Activated CD8-positive, alpha-beta memory T cell treated with anti-CD3 and anti-CD28 coated beads, Interleukin-2, amount 50 U/mL, for 1 hour (primary cell): ENCODE measurements around the gene CDADC1.
"Not testable (repeated sequence)": the region's sequence is repeated elsewhere in the genome, so short reads cannot be mapped to it uniquely, and the experiment has no call there.

Source experiments
- DNase-seq: peaks from one replicate; pipeline ENCODE4 v3.0.0-alpha.2; 2020; ENCODE audit errors: extremely low read depth

Gene CDADC1

DNA sequence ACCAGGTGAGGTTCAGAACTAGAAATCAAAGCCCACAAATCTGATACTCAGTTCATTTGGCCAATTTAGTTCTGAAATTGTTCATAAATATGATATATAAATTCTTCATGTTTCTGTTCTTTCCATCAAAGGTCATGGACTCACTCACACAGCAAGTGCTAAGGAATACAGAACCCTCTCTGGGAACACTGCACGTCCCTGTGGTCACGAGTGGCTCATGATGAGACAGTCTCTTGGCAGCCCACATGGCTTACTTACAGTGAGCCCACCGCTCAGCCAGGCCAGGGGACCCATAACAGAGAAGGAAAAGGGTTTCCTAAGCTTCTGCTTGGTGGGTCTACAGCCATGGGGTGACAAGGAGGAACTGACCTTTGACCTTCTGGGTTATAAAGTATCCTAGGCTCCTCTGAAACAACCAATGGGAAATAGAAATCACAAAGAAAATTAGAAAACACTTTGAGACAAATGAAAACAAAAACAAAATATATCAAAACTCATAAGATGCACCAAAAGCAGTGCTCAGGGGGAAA lies 67.4 kb downstream of the CDADC1 start:
- no peak for DNase-seq

DNA sequence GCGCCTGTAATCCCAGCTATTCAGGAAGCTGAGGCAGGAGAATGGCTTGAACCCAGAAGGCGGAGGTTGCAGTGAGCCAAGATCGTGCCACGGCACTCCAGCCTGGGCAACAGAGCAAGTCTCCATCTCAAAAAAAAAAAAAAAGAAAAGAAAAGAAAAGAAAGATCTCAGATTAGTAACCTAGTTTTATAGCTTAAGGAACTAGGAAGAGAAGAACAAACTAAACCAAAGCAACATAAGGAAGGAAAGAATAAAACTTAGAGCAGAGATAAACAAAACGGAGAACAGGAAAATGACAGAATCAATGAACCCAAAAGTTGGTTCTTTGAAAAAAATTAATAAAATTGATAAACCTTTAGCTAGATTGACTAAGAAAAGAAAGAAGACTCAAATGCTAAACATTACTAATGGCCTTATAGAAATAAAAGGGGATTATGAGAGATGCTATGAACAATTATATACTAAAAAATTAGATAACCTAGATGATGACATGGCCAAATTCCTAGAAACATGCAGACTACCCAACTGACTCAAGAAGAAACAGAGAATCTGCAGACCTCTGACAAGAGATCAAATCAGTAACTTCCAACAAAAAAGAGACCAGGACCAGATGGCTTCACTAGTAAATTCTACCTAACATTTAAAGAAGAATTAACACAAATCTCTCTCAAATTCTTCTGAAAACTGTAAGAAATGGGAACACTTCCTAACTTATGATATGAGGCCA lies 68.2 kb downstream of the CDADC1 start:
- DNase-seq = no peak

DNA sequence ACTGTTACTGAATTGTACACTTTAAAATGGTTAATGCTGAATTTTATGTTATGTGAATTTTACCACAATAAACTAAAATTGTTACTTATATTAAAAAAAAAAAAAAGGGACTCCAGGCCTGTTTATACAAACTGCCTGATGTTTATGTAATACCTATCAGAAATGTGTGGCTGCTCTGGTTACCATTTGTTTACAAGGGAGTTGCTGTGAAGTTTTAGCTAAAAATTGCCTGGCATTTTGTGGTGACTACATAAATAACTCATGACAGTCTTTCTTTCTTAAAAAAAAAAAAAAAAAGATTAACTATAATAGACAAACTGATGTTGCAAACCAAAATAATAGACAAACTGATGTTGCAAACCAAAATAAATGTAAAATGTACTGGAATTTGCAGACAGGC lies 71.8 kb downstream of the CDADC1 start:
- no peak for DNase-seq

DNA sequence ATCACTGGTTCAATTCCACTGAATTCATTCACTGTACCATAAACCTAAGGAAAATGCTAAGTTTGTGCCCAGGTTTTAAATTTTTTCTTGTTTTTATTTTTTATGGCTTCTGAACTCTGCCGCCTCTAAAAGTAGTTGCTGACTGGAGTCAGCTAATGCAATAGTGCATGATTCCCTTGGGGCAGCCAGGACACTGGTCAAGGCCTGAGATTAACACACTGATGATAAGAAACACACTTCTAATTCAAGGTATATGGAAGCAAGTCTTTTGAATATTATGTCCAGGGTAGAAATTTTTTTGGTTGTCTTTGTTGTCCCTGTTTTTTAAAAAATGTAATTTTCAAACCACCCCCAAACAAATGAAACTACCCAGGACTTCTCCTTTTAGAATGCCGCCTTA lies 72.2 kb downstream of the CDADC1 start:
- no peak for DNase-seq

DNA sequence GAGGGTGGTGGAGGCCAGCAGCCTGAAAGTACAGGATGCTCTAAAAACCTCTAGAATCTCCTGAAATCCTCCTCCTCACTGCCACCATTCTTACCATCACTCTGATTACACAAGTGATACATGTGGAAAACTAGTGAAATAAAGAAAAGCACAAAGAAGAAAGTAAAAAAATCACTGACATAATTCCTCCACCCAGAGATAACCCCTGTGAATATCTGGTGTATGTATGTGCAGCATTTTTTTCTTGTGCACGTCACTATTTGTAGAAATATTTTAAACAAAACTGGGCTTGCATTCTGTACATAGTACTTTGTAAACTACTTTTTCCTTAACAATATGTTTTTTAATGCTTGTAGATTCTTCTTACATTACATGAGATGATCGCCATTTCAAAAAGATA lies 73.2 kb downstream of the CDADC1 start:
- DNase-seq = no peak

DNA sequence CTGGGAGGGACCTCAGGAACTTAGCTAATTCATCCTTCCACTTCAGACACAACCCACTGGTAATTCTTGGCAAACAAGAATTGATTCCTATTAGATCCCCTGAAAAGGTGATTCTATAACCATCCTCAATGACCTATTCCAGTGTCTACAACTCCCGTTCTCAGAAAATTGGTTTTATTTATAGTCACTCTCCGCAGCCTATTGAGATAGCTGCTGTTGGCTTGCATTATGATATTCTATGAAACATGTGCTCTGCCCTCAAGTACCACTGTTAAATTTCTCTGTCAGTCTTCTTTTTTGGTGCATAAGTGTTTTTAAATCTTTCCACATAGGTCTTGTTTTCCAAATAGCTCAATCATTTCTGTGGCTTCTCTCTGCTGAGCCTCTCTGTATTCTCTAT lies 75.0 kb downstream of the CDADC1 start:
- DNase-seq = no peak

DNA sequence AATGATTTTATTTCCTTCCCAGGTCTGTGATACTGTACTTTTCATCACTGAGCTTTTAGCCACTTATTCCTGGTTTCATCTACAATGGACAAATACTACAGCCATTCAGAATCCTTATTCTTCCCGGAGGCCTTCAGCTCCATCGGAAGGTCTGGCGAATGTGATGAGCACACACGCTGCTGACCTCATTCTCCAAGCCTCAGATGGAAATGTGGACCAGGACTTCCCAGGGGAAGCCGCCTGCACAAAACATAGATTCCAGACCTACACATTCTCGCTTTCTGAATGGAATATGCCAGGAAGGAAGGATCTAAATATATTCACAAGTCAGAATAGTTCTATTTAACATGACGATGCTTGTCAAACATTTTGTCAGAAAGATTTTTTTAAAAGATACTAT lies 75.6 kb downstream of the CDADC1 start:
- DNase-seq = no peak

DNA sequence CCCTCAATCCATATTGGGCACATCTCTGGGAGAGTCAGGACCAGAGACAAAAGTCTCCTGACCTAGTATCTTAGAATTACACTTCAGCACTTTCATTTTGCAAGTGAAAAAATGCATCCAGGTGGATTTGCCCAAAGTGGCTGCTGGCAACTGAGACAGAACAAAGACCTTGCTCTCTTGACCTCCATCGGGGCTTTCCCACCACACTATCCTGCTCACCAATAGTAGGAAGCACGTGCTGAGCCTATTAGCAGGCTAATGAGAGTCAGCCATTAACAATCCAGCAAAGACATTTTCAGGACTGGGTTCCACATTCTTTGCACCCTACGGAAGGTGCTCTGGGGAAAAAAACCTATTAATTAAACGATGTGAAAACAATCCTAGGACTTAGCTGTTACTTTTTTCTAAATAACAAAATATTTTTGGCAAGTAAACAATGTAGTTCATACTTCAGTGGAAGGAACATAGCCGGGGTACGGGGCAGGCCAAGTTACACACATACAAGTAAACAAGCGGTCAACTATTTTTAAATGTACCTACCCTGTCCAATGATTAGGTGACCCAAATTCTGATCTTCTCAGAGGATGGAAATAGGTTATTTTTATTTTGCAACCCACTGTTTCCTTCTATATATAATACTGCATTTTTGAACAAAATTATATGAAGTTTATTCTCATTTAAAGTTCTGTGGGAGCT lies 78.6 kb downstream of the CDADC1 start:
- no peak for DNase-seq

DNA sequence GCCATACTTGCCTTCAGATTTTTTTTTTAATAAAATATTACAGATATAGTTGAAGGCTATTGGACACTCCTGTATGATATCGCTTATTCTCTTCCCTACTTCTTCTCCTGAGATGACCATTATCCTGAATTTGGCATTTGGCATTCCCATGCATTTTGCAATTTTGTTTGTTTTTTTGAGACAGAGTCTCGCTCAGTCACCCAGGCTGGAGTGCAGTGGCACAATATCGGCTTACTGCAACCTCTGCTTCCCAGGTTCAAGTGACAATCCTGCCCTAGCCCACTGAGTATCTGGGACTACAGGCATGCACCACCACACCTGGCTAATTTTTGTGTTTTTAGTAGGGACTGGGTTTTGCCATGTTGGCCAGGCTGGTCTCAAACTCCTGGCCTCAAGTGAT lies 79.4 kb downstream of the CDADC1 start:
- DNase-seq = not testable (repeated sequence)

DNA sequence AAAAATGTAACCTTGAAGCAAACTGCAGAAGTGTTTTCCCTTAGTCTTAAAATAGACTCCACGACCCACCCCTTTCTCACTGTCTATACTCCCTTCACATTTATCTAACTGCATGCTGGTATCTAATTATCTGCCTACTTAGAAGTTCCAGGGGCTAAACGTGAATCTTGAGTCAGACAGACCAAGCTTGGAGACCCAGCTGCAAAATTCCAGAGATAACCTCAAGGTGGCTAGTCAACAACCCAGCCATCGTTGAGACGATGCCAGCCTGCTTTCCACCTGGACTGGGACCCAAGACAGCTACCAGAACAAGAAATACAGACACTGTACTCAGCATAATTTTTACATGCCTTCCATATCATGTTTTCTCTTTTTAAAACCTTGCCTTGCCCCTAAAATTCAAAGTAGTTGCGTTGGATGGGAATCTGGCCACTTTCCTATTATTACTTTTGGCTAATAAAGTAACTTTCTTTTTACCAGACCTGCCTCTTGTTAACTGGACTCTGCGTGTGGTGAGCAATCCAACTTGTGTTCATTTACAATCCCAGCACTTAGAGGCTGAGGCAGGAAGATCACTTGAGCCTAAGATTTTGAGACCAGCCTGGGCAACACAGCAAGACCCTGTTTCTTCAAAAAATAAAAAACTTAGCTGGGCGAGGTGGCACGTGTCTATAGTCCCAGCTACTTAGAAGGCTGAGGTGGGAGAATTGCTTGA lies 82.3 kb downstream of the CDADC1 start:
- DNase-seq = no peak

DNA sequence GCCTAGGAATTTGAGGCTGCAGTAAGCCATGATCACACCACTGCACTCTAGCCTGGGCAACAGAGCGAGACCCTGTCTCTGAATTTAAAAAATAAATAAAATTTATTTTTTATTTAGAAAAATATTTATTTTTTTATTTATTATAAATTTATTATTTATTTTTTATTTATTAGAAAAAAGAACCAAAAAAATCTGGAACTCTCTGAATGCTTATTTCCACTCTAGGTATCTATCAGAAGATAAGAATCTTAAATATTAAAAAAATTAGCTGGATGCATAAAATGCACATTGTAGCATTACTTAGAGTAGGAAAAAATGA lies 82.8 kb downstream of the CDADC1 start:
- no peak for DNase-seq

DNA sequence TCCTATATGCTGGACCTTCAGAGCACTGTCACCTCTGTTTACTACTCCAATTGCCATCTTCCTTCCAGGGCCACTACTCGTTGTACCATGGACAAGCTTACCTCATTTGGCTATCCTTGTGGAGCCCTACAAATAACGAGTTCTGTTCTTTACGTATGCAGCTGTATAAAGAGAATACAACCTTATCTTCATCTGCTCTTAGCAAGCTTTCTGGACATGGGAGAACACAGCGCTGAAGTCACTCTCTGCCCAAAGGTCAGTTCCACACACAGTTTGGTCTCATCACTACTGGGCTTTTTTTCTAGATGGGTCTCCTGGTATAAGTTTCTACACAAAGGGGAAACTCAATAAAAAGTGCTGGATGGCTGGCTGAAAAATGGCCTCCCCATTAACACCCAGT lies 88.9 kb downstream of the CDADC1 start:
- DNase-seq = no peak

DNA sequence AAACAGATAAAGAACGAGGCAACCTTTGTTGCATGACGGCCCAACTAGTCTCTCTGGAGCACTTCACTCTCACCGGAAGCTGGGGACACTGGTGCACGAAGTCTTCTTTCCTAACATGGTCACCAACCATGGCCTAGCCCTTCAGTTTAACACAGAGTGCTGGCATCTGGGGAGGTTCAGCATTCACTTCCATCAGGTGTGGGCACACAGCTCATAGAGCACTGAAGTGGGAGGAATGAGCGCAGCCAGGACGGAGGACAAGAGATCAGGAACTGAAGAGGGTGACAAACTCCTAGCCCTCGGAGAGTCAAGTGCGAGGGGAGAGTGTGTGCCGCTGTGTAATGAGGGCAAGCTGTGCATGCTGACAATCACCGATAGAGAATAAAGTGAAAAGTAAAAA lies 92.4 kb downstream of the CDADC1 start:
- DNase-seq = no peak

DNA sequence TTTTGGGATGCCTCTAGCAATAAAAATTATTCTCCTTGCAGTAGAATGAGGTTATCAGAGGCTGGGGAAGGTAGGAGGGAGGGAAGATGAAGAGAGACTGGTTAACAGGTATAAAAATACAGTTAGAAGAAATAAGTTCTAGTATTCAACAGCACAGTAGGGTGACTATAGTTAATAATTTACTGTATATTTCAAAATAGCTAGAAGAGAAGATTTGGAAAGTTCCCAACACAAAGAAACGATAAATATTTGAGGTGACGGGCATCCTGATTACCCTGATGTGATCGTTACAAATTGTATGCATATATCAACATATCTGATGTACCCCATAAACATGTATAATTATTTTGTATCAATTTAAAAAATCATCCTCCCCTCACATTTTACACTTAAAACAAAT lies 93.8 kb downstream of the CDADC1 start:
- DNase-seq = no peak

DNA sequence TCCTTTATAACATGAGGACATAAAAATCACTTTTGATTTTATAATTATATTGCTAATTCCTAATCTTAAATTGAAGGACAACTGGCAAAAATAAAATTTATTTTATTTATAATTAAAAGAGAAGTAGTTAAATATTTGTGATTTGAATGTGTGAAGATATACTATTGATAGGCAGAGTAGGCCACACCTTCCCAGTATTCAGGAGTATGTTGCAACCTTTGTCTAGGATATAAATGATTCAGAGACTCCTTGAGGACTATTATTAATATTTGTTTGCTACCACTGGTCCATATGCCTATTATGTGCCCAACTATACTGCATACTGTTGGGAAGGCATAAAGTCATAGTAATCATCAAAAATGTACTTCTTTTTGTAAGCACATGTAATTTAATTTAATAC lies 94.2 kb downstream of the CDADC1 start:
- DNase-seq = no peak

DNA sequence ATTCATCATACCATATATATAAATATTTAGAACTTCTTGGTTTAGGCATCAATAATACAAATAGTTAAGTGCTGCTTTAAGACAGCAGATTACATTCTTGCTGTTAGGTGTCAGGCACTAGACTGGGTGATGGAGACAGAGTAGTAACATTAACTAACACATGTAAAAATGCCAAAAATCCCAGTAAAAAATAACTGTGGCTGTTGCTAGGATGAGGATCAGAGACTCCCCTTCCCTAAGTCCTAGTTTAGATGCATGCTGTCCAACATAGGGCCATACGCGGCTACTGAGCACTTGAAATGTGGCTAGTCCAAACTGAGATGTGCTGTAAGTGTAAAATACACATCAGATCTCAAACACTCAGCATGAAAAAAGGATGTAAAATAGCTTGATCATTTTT lies 94.7 kb downstream of the CDADC1 start:
- DNase-seq = no peak
